HL-60 (cell line): ENCODE measurements around the gene OR8A1.

Source experiments
- GABPA ChIP-seq: IDR thresholded peaks from 2 replicates; pipeline ENCODE4 v1.6.1; 2012; ENCODE audit warnings: low read depth
- POLR2AphosphoS5 ChIP-seq: IDR thresholded peaks from 2 replicates; pipeline ENCODE4 v1.6.1; 2012; ENCODE audit warnings: low read depth
- TF ChIP-seq, protein P1 (sequence below): IDR thresholded peaks from one replicate; pipeline ENCODE4 v1.5.1; 2011; ENCODE audit warnings: low read length, control low read depth, inconsistent platforms; ENCODE audit not compliant: insufficient read depth

GRCh38 chr11:124551189-124551588 is 18.6 kb upstream of the OR8A1 start:
- TF ChIP-seq, protein P1, sequence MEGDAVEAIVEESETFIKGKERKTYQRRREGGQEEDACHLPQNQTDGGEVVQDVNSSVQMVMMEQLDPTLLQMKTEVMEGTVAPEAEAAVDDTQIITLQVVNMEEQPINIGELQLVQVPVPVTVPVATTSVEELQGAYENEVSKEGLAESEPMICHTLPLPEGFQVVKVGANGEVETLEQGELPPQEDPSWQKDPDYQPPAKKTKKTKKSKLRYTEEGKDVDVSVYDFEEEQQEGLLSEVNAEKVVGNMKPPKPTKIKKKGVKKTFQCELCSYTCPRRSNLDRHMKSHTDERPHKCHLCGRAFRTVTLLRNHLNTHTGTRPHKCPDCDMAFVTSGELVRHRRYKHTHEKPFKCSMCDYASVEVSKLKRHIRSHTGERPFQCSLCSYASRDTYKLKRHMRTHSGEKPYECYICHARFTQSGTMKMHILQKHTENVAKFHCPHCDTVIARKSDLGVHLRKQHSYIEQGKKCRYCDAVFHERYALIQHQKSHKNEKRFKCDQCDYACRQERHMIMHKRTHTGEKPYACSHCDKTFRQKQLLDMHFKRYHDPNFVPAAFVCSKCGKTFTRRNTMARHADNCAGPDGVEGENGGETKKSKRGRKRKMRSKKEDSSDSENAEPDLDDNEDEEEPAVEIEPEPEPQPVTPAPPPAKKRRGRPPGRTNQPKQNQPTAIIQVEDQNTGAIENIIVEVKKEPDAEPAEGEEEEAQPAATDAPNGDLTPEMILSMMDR, result no peak
- TF ChIP-seq POLR2AphosphoS5 (no peak), GABPA (no peak)
